Measurements from ENCODE around the gene DEK. TPM values are rescaled to one million over a fixed set of nuclear protein-coding genes. Genes with fewer than 3 reads are reported as not detected.

The DEK gene
- total RNA-seq, 1 experiment from 2014 or later, result 148 TPM

DNA sequence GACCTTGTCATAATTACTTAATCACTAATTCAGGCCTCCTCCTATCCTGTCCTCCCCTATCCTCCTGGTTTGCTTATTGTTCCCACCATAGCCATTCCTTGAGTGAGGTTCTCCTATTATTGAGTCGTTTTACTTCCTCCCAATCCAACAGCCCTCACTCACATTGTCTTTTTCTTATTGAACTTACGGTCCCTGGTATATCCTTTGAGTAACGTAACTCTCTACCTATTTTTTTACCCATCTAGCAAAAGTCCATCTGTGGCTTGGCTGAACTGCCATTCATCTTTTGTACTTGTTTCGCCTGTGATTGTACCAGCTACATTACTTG is 43.1 kb downstream of the DEK start:
- Mint-ChIP-seq H3K4me3 (ENCODE audit: unreplicated experiment) (no peak overlapping the region), H3K27ac (ENCODE audit: low read depth, unreplicated experiment) (no peak overlapping the region), H3K36me3 (ENCODE audit: insufficient read depth, unreplicated experiment) (peaks cover 58% of the 10 kb centered on the region), H3K27me3 (ENCODE audit: insufficient read depth, unreplicated experiment) (no peaks in the 10 kb centered on the region), H3K9me3 (ENCODE audit: unreplicated experiment) (no peaks in the 10 kb centered on the region), H3K4me1 (ENCODE audit: insufficient read depth, unreplicated experiment) (no peaks in the 10 kb centered on the region)
- no peak for DNase-seq (ENCODE audit: unreplicated experiment)
- no peak for TF ChIP-seq CTCF (IDR thresholded peaks at IDR 0.05; ENCODE audit: unreplicated experiment)
- no TSS peak for BruUV-seq (replicated peaks)
- CTCF ChIA-PET, result no interaction called here
- intact Hi-C loops (cut with micrococcal nuclease), result no loop called here
- POLR2A ChIA-PET, result interaction anchor here (0.6 to 1.3 kb wide), 3 partner anchors 12 to 67 kb away, joined by 3 to 4 read pairs (median 3); no protein-coding TSS in a partner anchor

DNA sequence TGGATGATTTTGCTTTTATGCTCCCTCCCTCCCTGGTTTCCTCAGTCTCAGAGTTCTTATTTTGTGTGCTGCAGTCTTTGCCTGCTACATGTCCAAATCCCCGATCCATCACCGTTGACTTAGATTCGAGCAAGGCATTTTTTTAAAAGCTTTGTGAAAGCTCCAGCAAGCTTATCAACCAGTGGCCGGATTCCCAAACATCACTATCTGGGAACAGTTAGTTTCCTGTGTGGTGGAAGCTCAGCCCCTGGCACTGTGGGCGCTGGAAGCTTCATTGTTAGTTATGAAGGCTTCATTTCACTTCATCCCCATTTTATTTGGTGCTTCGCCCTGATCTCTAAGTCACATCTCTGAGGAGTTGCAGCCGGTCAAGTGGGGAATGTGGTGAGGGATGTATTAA is 44.7 kb downstream of the DEK start:
- Mint-ChIP-seq H3K4me1 (ENCODE audit: insufficient read depth, unreplicated experiment) (no peaks in the 10 kb centered on the region), H3K9me3 (ENCODE audit: unreplicated experiment) (no peaks in the 10 kb centered on the region), H3K27me3 (ENCODE audit: insufficient read depth, unreplicated experiment) (no peaks in the 10 kb centered on the region), H3K27ac (ENCODE audit: low read depth, unreplicated experiment) (no peak overlapping the region), H3K36me3 (ENCODE audit: insufficient read depth, unreplicated experiment) (peaks cover 47% of the 10 kb centered on the region), H3K4me3 (ENCODE audit: unreplicated experiment) (no peak overlapping the region)
- no peak for TF ChIP-seq CTCF (IDR thresholded peaks at IDR 0.05; ENCODE audit: unreplicated experiment)
- BruUV-seq (replicated peaks), result no TSS peak
- ChIA-PET POLR2A (interaction anchor here (0.8 to 1.4 kb wide), 4 partner anchors 10 to 43 kb away, joined by 3 read pairs; no protein-coding TSS in a partner anchor), CTCF (no interaction called here)
- no peak for DNase-seq (ENCODE audit: unreplicated experiment)
- intact Hi-C loops (cut with micrococcal nuclease), result no loop called here

GRCh38 chr6:18218233-18218632 is 46.1 kb downstream of the DEK start:
- intact Hi-C loops (cut with micrococcal nuclease), result no loop called here
- no peak overlapping the region for H3K27ac Mint-ChIP-seq (ENCODE audit: low read depth, unreplicated experiment)
- no TSS peak for BruUV-seq (replicated peaks)
- TF ChIP-seq CTCF (IDR thresholded peaks at IDR 0.05; ENCODE audit: unreplicated experiment), result no peak
- H3K4me1 Mint-ChIP-seq (ENCODE audit: insufficient read depth, unreplicated experiment), result no peaks in the 10 kb centered on the region
- H3K36me3 Mint-ChIP-seq (ENCODE audit: insufficient read depth, unreplicated experiment), result peaks cover 55% of the 10 kb centered on the region
- no peak overlapping the region for H3K4me3 Mint-ChIP-seq (ENCODE audit: unreplicated experiment)
- no peaks in the 10 kb centered on the region for H3K27me3 Mint-ChIP-seq (ENCODE audit: insufficient read depth, unreplicated experiment)
- DNase-seq (ENCODE audit: unreplicated experiment), result no peak
- H3K9me3 Mint-ChIP-seq (ENCODE audit: unreplicated experiment), result no peaks in the 10 kb centered on the region
- ChIA-PET CTCF (interaction anchor here (1.0 kb wide), 1 partner anchor 11 kb away, joined by 3 read pairs; no protein-coding TSS in a partner anchor), POLR2A (interaction anchor here (0.6 to 0.7 kb wide), 3 partner anchors 20 to 286 kb away, joined by 3 read pairs; partner anchors contain the start of gene DEK)

- Mint-ChIP-seq H3K36me3 (ENCODE audit: insufficient read depth, unreplicated experiment) (peaks cover 51% of the 10 kb centered on the region), H3K4me1 (ENCODE audit: insufficient read depth, unreplicated experiment) (no peaks in the 10 kb centered on the region), H3K27ac (ENCODE audit: low read depth, unreplicated experiment) (no peak overlapping the region), H3K9me3 (ENCODE audit: unreplicated experiment) (no peaks in the 10 kb centered on the region), H3K27me3 (ENCODE audit: insufficient read depth, unreplicated experiment) (no peaks in the 10 kb centered on the region), H3K4me3 (ENCODE audit: unreplicated experiment) (no peak overlapping the region)
- peak; percentile 22 for DNase-seq (ENCODE audit: unreplicated experiment)
- intact Hi-C loops (cut with micrococcal nuclease), result no loop called here
- no TSS peak for BruUV-seq (replicated peaks)
- ChIA-PET POLR2A (no interaction called here), CTCF (no interaction called here)
- TF ChIP-seq CTCF (IDR thresholded peaks at IDR 0.05; ENCODE audit: unreplicated experiment), result no peak
These were observed 47.9 kb downstream of the DEK start for GRCh38 chr6:18216411-18216810.

Data from MCF 10A (cell line).